ENCODE results near the gene SH2D7.

Gene SH2D7

DNA sequence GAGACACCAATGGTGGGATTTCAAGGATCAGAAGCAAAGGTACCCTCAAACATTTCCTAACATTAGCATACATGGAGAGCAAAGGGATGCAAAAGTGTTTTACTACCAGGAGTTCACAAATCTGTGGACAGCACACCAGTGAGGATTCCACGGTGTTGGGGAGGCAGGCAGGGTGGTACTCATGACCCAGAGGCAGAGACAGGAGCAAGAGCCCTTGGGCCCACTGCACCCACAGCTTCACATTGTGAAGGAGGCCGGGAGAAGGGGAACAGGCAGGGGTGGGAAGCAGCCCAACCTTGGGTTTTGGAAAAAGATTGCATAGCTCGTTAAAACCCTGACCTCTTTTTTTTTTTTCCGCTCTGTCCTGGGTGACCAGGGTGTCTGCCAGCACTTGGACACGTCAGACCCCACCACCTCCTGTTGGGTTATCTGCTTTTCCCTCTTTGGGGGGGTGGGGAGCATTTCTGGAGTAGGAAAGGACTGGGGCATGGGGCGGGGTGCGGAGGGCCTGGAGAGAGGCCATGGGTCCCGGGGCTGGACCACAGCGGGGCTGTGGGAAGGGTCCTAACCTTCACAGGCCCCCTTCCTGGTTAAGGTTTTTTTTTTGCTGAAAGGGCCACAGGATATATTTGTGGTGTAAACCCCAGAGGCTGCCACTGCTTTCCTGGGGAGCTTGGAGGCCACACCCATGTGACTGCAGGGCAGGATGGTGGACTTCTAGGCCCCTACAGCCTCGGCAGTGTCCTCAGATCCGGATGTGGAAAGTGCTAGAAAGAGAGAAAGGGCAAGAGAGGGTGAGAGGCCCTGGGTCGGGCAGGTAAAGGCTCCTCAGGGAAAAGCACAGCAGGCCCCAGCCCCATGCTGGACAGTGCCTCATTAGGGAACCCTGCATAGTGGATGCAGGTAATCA lies 12.5 kb downstream of the SH2D7 start:
- no peak for DNase-seq

DNA sequence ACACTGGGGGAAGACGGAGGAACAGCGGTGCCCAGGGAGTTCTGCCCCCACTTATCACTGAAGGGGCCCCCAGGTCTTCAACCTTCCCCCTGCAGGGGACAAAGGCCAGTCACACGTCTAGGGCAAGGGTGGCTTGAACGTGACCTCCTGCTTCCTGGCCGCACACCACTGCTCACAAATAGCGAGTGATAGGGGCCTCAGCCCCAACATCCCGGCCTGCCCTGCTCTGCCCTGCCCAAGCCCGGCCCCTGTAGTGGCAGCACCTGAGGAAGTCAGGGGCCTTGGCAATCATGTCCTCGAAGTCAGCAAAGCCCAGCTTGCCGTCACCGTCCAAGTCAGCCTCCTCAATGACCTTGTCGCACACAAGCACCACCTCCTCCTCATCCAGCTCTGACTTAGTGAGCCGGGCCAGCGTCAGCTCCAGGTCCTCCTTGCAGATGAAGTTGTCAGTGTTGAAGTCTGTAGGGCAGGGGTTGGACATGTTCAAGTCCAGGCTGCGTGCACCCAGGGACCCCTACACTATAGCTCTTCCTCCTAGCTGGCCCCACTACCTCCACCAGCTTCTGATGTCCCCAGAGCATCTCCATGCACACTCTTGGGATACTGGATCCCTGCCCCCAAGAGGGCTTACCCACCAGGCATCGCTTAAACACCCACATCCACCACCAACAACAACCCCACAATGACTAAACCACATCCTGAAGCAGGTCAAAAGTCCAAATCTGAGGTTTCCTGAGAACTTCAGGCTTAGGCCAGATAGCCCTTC lies 13.3 kb downstream of the SH2D7 start:
- no peak for DNase-seq

DNA sequence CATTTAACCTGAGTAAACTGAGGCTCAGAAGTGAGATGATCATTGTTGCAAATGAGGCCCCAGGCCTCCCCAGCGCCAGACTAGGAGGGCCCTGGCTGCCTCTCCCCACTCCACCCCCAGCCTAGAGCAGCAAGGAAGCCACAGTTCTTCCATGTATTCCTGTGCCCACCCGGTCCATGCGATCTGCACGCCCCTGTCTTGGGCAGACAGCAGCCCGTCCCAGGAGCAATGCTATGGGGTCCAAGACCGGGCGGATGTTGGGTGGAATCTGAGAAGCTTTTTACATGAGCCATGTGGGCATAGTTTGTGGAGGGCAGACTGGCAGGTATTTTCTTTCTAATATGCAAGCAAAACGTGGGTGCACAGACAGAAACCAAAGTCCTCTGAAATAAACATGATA lies 15.1 kb downstream of the SH2D7 start:
- DNase-seq = no peak

DNA sequence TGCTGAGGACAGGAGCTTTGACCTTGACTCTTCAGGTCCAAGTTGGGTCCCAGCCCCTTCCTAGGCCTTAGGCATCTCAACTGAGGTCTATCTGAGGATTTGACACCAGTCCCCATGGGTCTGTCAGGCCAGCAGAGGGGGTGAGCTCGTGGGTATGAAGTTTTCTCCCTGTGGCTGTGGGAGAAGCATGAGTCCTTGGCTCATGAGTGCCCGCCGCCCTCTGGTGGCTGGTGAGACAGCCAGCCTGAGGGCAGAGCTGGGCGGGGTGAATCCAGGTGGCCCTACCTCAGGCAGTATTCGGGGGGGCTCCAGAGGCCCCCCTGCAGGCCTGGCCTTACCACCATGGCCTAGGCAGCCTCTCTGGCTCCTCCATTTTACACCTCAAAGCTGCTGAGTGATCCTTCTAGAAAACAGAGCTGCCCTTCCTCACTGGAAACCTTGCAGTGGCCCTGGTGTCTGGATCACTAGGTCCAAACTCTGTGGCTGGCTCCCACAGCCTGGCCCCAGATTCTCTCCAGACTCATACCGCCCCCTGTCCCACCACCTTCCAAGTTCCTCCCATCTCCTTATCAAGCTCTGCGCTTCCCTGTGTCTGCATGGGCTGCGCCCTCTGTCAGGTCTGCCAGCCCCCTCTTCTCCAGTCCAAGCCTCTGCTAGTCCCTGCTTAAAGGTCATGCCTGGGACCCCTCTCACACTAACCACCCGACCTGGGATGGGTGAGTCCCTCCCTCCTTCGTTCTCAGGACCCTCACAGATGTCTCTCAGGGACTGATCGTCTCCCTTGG lies 16.1 kb downstream of the SH2D7 start:
- peak; percentile 78 for DNase-seq

DNA sequence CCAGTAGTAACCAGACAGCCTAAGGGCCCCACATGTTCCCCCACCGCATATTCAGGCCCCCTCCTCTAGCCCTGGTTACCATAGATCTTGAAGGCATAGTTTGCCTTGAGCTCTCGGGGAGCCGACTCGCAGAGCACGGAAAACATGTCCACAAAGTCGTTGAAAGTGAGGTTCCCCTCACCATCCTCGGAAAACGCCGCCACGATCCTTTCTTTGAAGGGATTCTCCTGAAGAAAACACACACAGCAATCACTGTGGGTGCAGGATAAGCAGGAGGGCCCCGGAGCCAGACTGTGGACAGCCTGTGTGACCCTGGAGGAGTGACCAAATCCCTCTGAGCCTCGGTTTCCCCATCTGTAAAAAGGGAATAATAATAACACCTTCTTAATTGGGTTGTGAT lies 16.8 kb downstream of the SH2D7 start:
- no peak for DNase-seq

DNA sequence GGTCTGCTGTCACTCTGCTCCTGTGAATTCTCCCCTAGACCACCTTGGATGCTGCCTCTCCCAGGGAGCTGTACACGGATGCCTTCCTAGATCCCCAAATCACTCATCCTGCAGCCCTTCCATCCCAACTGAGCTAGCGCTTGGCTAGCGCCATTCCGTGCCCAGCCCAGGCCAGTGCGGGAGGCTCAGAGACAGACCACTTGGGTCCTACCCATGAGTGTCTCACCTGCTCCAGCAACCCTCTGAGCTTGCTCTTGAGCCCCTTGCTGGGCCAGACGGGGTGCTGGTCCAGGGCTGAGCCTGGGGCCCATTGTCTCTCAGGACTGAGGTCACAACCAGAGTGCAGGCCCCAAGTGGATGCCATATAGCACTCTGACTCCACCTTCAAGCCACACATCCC lies 17.7 kb downstream of the SH2D7 start:
- DNase-seq = no peak

DNA sequence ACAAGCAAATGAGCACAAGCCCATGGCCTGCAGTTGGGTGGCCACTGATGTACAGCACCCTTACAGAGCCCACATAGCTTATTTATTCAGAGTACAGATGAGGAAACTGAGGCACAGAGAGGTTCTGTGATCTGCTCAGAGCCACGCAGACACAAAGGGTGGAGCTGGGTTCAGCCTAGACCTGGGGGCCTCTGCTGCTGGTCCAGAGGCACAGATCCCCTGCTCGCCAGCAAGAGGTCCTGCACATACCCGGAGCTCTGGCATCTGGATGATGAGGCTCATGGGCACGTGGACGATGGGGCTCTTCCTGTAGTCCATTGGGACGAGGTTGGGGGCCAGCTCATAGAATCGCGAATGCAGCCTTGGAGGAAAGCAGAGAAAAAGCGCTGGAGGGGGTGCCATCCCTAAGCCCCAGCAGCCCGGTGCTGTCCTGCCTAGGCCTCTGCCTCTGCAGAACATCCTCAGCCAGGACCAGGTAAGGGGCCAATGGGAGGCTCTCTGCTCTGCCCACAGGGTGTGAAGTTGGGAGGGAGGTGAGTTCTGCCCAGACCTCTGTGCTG lies 18.6 kb downstream of the SH2D7 start:
- no peak for DNase-seq

DNA sequence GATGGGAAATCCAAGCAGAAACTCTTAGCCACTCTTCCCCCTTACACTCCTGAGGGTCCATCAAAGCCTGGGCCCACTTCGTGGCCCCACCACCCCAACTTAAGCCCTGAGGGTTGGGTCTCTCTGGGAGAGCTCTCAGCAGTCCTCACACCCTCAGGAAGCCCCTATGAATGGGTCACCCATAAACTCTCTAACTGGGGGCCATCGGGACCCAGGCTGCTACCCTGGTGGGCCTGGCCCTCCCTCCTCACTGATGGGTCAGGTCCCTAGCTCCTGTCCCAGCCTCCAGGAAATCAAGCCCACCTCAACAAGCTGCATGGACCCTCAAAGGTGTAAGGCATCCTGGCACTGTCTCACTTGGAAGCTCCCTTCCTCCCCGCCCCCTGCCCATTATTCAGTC lies 19.4 kb downstream of the SH2D7 start:
- no peak for DNase-seq

DNA sequence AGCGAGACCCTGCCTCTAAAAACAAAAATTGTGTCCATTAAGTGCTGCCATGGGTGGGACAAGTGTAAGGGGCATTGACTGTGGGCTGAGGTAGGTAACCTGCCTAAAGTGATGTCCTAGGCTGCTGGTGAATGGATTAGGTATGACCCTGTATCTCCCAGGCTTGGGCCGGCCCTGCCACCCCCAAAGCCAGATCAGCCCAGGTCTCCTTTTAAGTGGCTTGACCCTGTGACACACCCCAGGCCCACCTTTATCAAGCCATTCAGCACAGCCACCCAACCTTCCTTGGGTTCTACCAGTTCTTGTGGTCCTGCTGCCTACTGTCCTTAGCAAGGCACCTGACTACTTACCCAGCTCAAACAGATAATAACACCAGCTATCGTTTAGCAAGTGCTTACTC lies 20.2 kb downstream of the SH2D7 start:
- no peak for DNase-seq

DNA sequence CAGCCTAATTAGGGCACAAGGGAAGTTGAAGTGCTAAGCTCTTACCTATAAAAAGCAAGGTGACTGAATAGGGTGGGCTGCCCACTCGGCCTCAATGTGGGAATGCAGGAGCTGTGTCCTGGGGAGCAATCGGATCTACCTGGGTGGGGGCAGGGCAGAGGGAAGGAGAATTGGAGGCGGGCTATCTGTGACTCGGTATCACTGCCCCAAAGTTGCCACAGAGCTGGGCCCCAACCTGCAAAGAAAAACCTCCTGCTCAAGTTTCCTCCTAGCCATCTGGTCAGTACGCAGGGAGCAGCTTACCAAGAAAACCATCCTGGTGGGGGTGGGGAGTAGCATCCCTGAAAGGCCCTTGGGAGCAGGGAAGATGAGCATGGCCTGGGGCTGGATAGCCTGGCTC lies 28.2 kb downstream of the SH2D7 start:
- DNase-seq = peak; percentile 93

DNA sequence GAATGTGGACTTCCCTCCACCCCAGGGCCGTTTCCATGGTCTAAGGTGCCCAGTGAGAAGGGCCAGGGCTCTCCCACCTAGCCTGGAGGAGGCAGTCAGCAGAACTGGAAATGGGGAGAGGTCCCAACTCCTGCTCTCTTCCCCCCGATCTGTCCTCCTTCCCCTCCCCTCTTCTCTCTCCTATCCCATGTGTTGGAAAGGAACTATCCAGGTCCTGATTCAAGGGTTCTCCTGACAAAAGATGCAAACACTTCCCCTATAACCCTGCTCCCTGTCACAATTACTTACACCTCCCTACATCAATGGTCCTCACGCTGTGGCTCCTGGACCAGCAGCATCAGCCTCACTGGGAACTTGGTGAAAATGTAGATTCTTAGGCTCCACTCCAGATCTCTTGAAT lies 32.9 kb downstream of the SH2D7 start:
- DNase-seq = no peak

DNA sequence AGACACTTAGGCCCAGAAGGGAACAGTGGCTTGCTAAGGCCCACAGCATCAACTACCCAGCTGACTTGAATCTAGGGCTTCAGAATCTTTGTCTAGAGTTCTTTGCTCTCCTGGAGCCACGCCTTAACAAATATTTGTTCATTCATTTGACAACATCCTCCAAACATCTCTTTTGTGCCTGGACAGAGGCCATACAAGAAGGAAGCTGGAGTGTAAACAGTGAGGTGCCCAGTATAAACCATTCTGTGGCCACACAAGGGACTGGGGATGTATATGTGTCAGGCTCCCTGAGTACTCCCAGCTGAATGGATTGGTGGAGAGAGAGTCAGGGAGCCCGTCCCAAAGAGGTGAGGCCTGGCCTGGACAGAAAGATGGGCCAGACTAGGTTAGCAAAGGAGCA lies 35.5 kb downstream of the SH2D7 start:
- DNase-seq = no peak

DNA sequence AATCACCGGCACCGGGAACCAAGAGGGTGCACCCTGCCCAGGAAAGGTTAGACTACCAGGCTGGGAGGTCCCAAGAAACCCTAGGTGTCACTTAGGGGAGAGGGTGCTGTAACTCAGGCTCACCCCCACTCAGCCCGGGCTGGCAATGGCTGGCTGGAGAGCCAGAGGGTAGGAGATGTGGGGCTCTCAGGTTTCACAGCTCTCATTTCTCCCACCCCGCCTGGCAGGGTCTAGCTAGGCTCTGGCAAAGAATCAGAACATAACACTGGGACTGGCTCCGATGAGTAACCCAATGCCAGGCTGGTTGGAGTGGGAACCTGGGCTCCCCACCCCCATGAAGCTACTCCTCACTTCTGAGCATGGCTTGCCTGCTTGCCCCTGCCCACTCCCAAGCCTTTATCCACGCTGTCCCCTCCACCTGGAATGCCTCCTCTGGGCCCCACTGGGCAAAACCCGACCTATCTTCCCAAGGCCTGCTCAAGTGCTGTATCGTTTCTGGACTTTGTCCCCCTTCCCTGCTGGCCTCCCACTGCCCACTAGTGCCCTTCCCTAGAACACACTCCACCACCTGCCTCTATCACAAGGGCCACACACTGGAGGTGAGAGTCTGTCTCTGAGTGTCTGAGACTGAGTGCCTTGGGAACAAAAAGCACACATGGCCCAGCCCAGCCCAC lies 36.9 kb downstream of the SH2D7 start:
- DNase-seq = peak; percentile 82

DNA sequence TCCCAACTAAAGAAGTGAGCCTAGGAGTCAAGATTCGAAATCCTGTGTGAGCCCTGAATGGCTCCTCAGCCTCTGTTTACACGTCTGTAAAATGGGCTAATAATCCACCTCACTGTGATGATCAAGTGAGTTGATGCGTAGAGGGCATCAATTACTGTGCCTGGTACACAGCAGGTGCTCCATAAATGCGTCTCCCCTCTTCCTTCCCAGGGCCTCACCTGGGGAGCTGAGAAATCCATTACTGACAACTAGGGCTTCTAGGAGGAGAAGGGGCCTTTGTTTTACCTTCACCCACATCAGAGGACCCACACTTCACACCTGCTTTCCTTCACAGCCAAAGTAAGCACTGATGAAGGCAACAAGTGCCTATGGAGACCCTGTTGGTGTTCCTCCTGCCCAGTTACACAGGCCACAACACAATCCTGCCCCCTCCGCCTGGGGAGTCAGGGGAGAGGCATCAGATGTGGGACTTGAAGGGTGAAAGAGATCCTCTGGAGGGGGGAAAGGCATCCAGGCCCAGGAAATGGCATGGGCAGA lies 37.5 kb downstream of the SH2D7 start:
- DNase-seq = no peak

DNA sequence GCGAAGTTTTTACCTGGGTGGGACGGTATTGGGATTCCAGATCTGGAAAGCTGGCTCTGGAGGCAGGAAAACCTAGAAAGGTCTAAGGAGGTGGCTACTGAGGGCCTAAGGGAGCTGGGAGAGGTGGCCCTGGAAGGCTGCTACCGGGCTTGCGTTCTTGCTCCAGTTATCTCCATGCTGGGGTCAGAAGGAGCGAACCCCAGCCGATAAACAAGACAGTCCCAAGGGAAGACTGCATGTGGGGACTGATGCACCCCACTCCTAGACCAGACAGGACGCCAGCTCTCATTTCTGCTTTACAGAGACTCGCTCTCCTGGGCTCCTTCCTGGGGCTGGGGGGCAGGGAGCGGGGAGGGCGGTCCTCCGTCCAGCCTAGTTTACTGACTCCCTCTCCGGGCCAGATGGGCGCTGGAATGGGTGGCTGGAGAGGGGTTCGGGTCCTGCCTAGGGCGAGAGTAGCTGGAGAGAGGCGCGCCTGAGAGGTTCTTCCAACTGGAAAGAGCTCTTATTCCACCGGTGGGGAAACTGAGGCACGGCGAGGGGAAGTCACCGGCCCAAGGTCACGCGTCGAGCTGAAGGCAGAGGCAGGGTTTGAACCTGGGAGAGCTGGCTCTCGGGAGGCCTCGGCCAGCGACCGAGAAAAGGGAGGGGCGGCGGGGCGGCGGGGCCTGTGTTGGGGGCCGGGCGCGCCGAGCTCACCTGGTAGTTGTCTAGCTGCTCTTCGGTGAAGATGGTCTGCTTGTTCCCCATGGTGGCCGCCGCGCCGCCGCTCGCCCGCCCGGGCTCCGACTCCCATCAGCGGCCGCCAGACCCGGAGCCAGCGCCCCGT lies 38.3 kb downstream of the SH2D7 start:
- DNase-seq = no peak

DNA sequence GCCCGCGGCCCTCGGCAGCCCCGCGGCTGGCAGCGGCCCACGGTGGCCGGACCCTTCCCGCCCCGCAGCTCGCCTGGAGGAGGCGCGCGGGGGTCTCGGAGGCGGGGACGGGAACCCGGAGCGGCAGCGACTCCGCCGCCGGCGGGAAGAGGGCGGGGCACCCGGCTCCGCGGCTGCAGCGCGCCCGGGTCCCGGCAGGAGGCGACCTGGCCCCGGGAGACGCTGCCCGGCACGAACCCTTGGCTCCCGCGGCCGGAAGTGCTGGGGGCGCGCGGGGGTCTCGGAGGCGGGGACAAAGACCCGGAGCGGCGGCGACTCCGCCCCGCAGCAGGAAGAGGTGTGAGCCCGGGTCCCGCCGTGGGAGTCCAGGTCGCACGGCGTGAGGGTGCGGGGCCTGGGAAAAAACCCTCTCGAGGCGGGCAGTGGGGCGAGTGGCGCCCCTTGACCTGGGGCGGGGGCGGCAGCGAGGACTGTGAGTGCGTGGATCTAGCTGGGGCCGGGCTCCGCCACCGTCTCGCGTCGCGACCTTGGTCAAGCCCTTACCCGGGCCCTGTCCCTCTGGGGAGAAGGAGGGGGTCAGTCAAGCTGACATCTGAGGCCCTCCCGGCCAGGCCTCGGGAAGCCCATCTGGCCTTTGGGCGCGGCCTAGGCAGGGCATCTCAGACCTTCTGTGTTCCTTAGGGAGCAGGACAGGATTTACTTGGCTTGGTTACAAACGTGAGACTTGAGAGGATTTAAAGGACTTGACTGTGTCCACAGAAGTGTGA lies 39.1 kb downstream of the SH2D7 start, which contains the start of gene CIB2:
TSS of gene CIB2 (minus strand) at position 151 of the 767 bp plus-strand sequence. CDS start 230 bp downstream, outside the sequence.
- peak; percentile 67 for DNase-seq

DNA sequence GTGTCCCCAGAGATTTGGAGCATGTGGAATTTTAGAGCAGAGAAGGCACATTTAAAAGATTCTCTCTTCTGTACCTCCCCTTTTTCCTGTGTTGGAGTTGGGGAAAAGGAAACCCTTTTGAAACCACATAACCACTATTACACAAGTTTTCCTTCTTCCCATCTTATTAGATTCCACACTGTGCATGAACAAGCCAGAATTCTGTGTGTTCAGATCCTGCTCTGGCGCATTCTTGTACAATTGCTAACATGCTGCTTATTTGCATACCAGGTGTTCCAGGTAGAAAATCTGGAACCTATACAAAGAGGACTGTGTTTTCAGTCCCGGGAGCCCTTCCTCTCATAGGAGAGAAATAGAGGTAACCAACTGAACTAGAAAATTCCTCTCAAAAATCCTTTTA lies 41.4 kb downstream of the SH2D7 start:
- no peak for DNase-seq

DNA sequence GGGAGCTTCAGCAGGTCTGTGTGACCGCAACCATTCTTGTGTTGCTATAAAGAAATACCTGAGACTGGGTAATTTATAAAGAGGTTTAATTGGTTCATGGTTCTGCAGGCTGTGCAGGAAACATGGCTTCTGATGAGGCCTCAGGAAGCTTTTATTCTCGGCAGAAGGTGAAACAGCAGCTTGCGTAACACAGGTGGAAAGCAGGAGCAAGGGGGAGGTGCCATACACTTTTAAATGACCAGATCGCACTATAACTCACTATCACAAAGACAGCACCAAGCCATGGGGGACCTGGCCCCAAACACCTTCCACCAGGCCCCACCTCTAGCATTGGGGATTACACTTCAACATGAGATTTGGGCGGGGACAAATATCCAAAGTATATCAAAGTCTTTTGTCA lies 47.2 kb downstream of the SH2D7 start:
- DNase-seq = no peak

DNA sequence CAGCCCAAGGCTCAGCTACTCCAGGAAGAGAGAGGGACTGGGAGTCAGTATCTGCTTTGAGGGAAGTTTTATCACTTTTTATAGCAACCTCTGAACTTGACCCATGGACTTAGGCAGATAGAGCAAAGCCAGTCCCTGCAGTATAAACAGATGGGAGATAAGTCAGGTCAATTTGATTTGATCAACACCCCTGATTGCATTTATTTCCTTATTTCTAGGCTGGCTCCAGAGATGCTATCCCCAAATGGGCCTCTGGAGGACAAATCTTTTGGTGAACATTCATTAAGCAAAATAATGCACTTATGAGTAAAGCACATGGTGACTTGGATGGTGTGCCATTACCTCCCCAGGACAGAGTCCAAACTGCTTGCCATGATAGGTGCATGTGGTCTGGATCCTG lies 47.9 kb downstream of the SH2D7 start:
- DNase-seq = no peak

DNA sequence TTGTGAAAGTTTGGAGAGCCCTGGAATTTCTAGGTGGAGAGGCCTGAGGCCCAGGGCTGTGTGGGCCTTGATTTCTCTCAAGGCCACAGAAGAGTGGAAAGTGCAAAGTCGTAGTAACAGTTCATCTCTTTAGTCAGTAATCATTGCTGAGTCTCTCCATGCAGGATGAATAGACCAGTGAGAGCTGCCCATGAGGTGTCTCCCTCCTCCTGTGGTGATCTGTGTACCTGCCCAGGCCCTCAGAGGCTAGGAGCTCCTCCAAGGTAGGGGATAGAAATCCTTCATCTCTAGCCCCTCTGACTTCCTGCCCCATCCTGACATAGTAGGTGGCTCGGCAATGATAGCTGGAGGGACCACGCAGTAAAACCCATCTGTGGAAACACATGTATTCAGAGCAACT lies 50.0 kb downstream of the SH2D7 start:
- DNase-seq = no peak
